Neural crest cell (in vitro differentiated cells): ENCODE results near the gene CCDC149. TPM values are rescaled to one million over a fixed set of nuclear protein-coding genes. Genes with fewer than 3 reads are reported as not detected.
"Not testable (repeated sequence)": the region's sequence is repeated elsewhere in the genome, so short reads cannot be mapped to it uniquely, and the experiment has no call there.

Experiments used
- DNase-seq: peaks from one replicate; pipeline ENCODE4 v3.0.0; 2021; ENCODE audit warnings: low read depth, mixed read lengths, low spot score
- H3K27ac Mint-ChIP-seq: one replicate; pipeline ENCODE4 v1.8.0; 2021; ENCODE audit warnings: mild to moderate bottlenecking, mixed read lengths; ENCODE audit not compliant: unreplicated experiment
- H3K27me3 Mint-ChIP-seq: 2 replicates; pipeline ENCODE4 v1.8.0; 2021; ENCODE audit warnings: low read depth, mild to moderate bottlenecking, mixed read lengths
- H3K36me3 Mint-ChIP-seq: 2 replicates; pipeline ENCODE4 v1.8.0; 2021; ENCODE audit warnings: low read depth, mild to moderate bottlenecking, mixed read lengths
- H3K4me1 Mint-ChIP-seq: 2 replicates; pipeline ENCODE4 v1.8.0; 2021; ENCODE audit warnings: mixed read lengths
- H3K4me3 Mint-ChIP-seq: one replicate; pipeline ENCODE4 v1.8.0; 2021; ENCODE audit warnings: mild to moderate bottlenecking, mixed read lengths
- H3K9me3 Mint-ChIP-seq: 2 replicates; pipeline ENCODE4 v1.8.0; 2021; ENCODE audit warnings: mixed read lengths
- CTCF ChIP-seq: fragments of 200-600 bp; sonication (generic); conservative IDR thresholded peaks from 2 replicates; pipeline ENCODE4 v1.5.0; 2021; ENCODE audit warnings: antibody characterized with exemption, mild to moderate bottlenecking
- total RNA-seq: library from RNA; stranded (reverse); gene quantifications from 2 replicates; pipeline ENCODE4 v1.2.1, GENCODE V29; 2021

The CCDC149 gene
- total RNA-seq, 1 donor from 2014 or later, result 11.9 TPM

- no peak for TF ChIP-seq CTCF
- Mint-ChIP-seq H3K4me1 (peaks cover 16% of the 10 kb centered on the region), H3K4me3 (no peak overlapping the region), H3K9me3 (no peaks in the 10 kb centered on the region), H3K27ac (no peak overlapping the region), H3K27me3 (no peaks in the 10 kb centered on the region), H3K36me3 (no peaks in the 10 kb centered on the region)
- DNase-seq, result no peak
These were observed 4.4 kb upstream of the CCDC149 start for GRCh38 chr4:24917076-24917856.

- Mint-ChIP-seq H3K27me3 (no peaks in the 10 kb centered on the region), H3K4me3 (peak overlapping the region; percentile 63), H3K36me3 (peaks cover 6% of the 10 kb centered on the region), H3K4me1 (peaks cover 21% of the 10 kb centered on the region), H3K9me3 (peaks cover 2% of the 10 kb centered on the region), H3K27ac (no peak overlapping the region)
- DNase-seq, result no peak
- TF ChIP-seq CTCF, result no peak
These were observed 2.5 kb upstream of the CCDC149 start for GRCh38 chr4:24915121-24915922.

GRCh38 chr4:24914460-24914859 lies 1.6 kb upstream of the CCDC149 start:
- Mint-ChIP-seq H3K27me3 (no peaks in the 10 kb centered on the region), H3K4me3 (peak overlapping the region; percentile 40), H3K9me3 (peaks cover 9% of the 10 kb centered on the region), H3K4me1 (peaks cover 21% of the 10 kb centered on the region), H3K36me3 (peaks cover 15% of the 10 kb centered on the region), H3K27ac (no peak overlapping the region)
- TF ChIP-seq CTCF, result no peak
- no peak for DNase-seq

- Mint-ChIP-seq H3K4me1 (peaks cover 19% of the 10 kb centered on the region), H3K27me3 (no peaks in the 10 kb centered on the region)
These were observed 260 bp upstream of the CCDC149 start for GRCh38 chr4:24913119-24913485.

GRCh38 chr4:24910499-24910898 lies 2.3 kb downstream of the CCDC149 start:
- H3K27ac Mint-ChIP-seq, result no peak overlapping the region
- H3K4me1 Mint-ChIP-seq, result peaks cover 9% of the 10 kb centered on the region
- TF ChIP-seq CTCF, result no peak
- H3K4me3 Mint-ChIP-seq, result no peak overlapping the region
- H3K27me3 Mint-ChIP-seq, result no peaks in the 10 kb centered on the region
- peaks cover 19% of the 10 kb centered on the region for H3K36me3 Mint-ChIP-seq
- H3K9me3 Mint-ChIP-seq, result peaks cover 10% of the 10 kb centered on the region
- DNase-seq, result no peak

More at GRCh38 chr4:24913119-24913485, 260 bp upstream of the CCDC149 start:
- Mint-ChIP-seq H3K9me3 (peaks cover 10% of the 10 kb centered on the region), H3K36me3 (peaks cover 19% of the 10 kb centered on the region), H3K27ac (peak overlapping the region; percentile 88), H3K4me3 (peak overlapping the region; percentile 91)
- no peak for TF ChIP-seq CTCF
- no peak for DNase-seq

GRCh38 chr4:24909606-24910005 lies 3.2 kb downstream of the CCDC149 start:
- not testable (repeated sequence) for H3K27ac Mint-ChIP-seq, H3K9me3 Mint-ChIP-seq, H3K4me1 Mint-ChIP-seq, DNase-seq, H3K27me3 Mint-ChIP-seq, H3K4me3 Mint-ChIP-seq
- H3K36me3 Mint-ChIP-seq, result peaks cover 19% of the 10 kb centered on the region
